ENCODE results near the gene TSSK6.

The TSSK6 gene

GRCh38 chr19:19502808-19503602, 12.3 kb downstream of the TSSK6 start:
- DNase-seq: no peak

GRCh38 chr19:19502281-19502680, 13.1 kb downstream of the TSSK6 start:
- DNase-seq: no peak

- no peak for DNase-seq
Measured at GRCh38 chr19:19501798-19502197, 13.6 kb downstream of the TSSK6 start.

GRCh38 chr19:19500975-19501644, 14.2 kb downstream of the TSSK6 start:
- no peak for DNase-seq

GRCh38 chr19:19499272-19499995, 15.9 kb downstream of the TSSK6 start:
- DNase-seq: no peak

- DNase-seq: no peak
Measured at GRCh38 chr19:19498255-19498991, 16.9 kb downstream of the TSSK6 start.

- DNase-seq: no peak
Measured at GRCh38 chr19:19495614-19496603, 19.4 kb downstream of the TSSK6 start.

GRCh38 chr19:19493841-19494546, 21.4 kb downstream of the TSSK6 start:
- DNase-seq: no peak

GRCh38 chr19:19492026-19492610, 23.2 kb downstream of the TSSK6 start:
- DNase-seq: no peak

GRCh38 chr19:19491321-19492025, 23.9 kb downstream of the TSSK6 start:
- no peak for DNase-seq

GRCh38 chr19:19490214-19490968, 25.0 kb downstream of the TSSK6 start:
- peak; percentile 30 to 66 for DNase-seq

- DNase-seq: no peak
Measured at GRCh38 chr19:19489804-19490204, 25.5 kb downstream of the TSSK6 start.

- DNase-seq: peak; percentile 89 to 91
Measured at GRCh38 chr19:19488875-19489690, 26.3 kb downstream of the TSSK6 start.

GRCh38 chr19:19487950-19488874, 27.1 kb downstream of the TSSK6 start:
- no peak for DNase-seq

GRCh38 chr19:19487077-19487949, 28.0 kb downstream of the TSSK6 start:
- DNase-seq: no peak
